K562 (cell line): Measurements from ENCODE around the gene CFAP69.

Experiments used
- BDP1 ChIP-seq: IDR thresholded peaks from 3 replicates; pipeline ENCODE4 v1.6.1; 2011; ENCODE audit not compliant: insufficient read length, insufficient read depth
- CTCF ChIP-seq, 3 experiments: IDR thresholded peaks in 2 of 3; conservative IDR thresholded peaks in 1 of 3; 2 replicates each; pipeline ENCODE4 v1.5.1; 2011 to 2012; ENCODE audit warnings: low read length in 3 of 3, mild to moderate bottlenecking in 3 of 3, control low read depth in 2 of 3, improper control_type of control experiment in 1 of 3, inconsistent platforms in 1 of 3, low read depth in 1 of 3, mixed read lengths in 1 of 3, moderate library complexity in 1 of 3; ENCODE audit not compliant: insufficient read depth in 2 of 3
- EP300 ChIP-seq: IDR thresholded peaks from 2 replicates; pipeline ENCODE4 v1.6.1; 2012; ENCODE audit warnings: low read length, improper control_type of control experiment
- ESRRA ChIP-seq: fragments of 450-650 bp; IDR thresholded peaks from 2 replicates; pipeline ENCODE4 v1.6.1; 2014; ENCODE audit warnings: low read depth, mild to moderate bottlenecking, moderate library complexity, borderline replicate concordance
- ILF3 ChIP-seq: fragments of 450-650 bp; IDR thresholded peaks from 2 replicates; pipeline ENCODE4 v1.6.1; 2018; ENCODE audit warnings: antibody characterized with exemption, mild to moderate bottlenecking, moderate library complexity, borderline replicate concordance
- ZFP30 ChIP-seq: fragments of 250-450 bp; sonication (Bioruptor Pico); IDR thresholded peaks from 2 replicates; pipeline ENCODE4 v1.8.0; 2022; ENCODE audit warnings: moderate library complexity, mild to moderate bottlenecking, inconsistent platforms, borderline replicate concordance
- ZNF639 ChIP-seq, 2 experiments: fragments of 200-800 bp in 1 of 2; sonication (Bioruptor generic) in 1 of 2; sonication (generic) in 1 of 2; formaldehyde crosslinking in 1 of 2; IDR thresholded peaks in 1 of 2; conservative IDR thresholded peaks in 1 of 2; 2 replicates each; pipeline versions ENCODE4 v1.5.0 to v1.6.1; 2016 to 2020; ENCODE audit warnings: missing compliant biosample characterization in 1 of 2, missing genetic modification characterization in 1 of 2, missing genetic modification reagents in 1 of 2
- ZNF830 ChIP-seq: fragments of 250-450 bp; sonication (Bioruptor Pico); IDR thresholded peaks from 2 replicates; pipeline ENCODE4 v1.5.0; 2021; ENCODE audit warnings: mild to moderate bottlenecking

GRCh38 chr7:90262438-90262837, 17.5 kb downstream of the CFAP69 start:
- no peak for TF ChIP-seq ILF3
- TF ChIP-seq BDP1: no peak
- TF ChIP-seq ESRRA: no peak
- no peak for TF ChIP-seq ZNF639 (CRISPR knock-in tag; conservative IDR thresholded peaks at IDR 0.05 in 1 of 2, IDR thresholded peaks at IDR 0.05 in 1 of 2)
- peak in 2 of 3 experiments; percentile 35 to 69; a peak in 3 of 6 replicates for TF ChIP-seq CTCF (IDR thresholded peaks at IDR 0.05 in 2 of 3, conservative IDR thresholded peaks at IDR 0.05 in 1 of 3; ENCODE audit: insufficient read depth in 2 of 3, low read depth in 1 of 3, low read length in 3 of 3)
- no peak for TF ChIP-seq ZNF830
- TF ChIP-seq EP300: no peak
- TF ChIP-seq ZFP30 (CRISPR knock-in tag): no peak
